Measurements from ENCODE around the gene IRS1.

IRS1 gene

GRCh38 chr2:226760412-226761194, 39.0 kb downstream of the IRS1 start:
- in situ Hi-C loops (cut with MboI; ENCODE audit: low sequenced_read_pairs): no loop called here

- in situ Hi-C loops (cut with MboI; ENCODE audit: low sequenced_read_pairs): no loop called here
Measured at GRCh38 chr2:226759768-226760167, 39.9 kb downstream of the IRS1 start.

- in situ Hi-C loops (cut with MboI; ENCODE audit: low sequenced_read_pairs): no loop called here
Measured at GRCh38 chr2:226758921-226759640, 40.5 kb downstream of the IRS1 start.

GRCh38 chr2:226756131-226756530, 43.5 kb downstream of the IRS1 start:
- in situ Hi-C loops (cut with MboI; ENCODE audit: low sequenced_read_pairs): no loop called here

- in situ Hi-C loops (cut with MboI; ENCODE audit: low sequenced_read_pairs): no loop called here
Measured at GRCh38 chr2:226755631-226756030, 44.0 kb downstream of the IRS1 start.

- in situ Hi-C loops (cut with MboI; ENCODE audit: low sequenced_read_pairs): no loop called here
Measured at GRCh38 chr2:226754821-226755604, 44.6 kb downstream of the IRS1 start.

GRCh38 chr2:226752887-226753286, 46.7 kb downstream of the IRS1 start:
- in situ Hi-C loops (cut with MboI; ENCODE audit: low sequenced_read_pairs): no loop called here

GRCh38 chr2:226747288-226747687, 52.3 kb downstream of the IRS1 start:
- in situ Hi-C loops (cut with MboI; ENCODE audit: low sequenced_read_pairs): no loop called here

GRCh38 chr2:226746196-226746800, 53.3 kb downstream of the IRS1 start:
- in situ Hi-C loops (cut with MboI; ENCODE audit: low sequenced_read_pairs): no loop called here

GRCh38 chr2:226743915-226744314, 55.7 kb downstream of the IRS1 start:
- in situ Hi-C loops (cut with MboI; ENCODE audit: low sequenced_read_pairs): no loop called here

- in situ Hi-C loops (cut with MboI; ENCODE audit: low sequenced_read_pairs): no loop called here
Measured at GRCh38 chr2:226742347-226742746, 57.3 kb downstream of the IRS1 start.

- in situ Hi-C loops (cut with MboI; ENCODE audit: low sequenced_read_pairs): no loop called here
Measured at GRCh38 chr2:226740039-226740648, 59.5 kb downstream of the IRS1 start.

- in situ Hi-C loops (cut with MboI; ENCODE audit: low sequenced_read_pairs): no loop called here
Measured at GRCh38 chr2:226739545-226740030, 60.0 kb downstream of the IRS1 start.

GRCh38 chr2:226738821-226739544, 60.6 kb downstream of the IRS1 start:
- in situ Hi-C loops (cut with MboI; ENCODE audit: low sequenced_read_pairs): no loop called here

- in situ Hi-C loops (cut with MboI; ENCODE audit: low sequenced_read_pairs): no loop called here
Measured at GRCh38 chr2:226738191-226738820, 61.3 kb downstream of the IRS1 start.

- in situ Hi-C loops (cut with MboI; ENCODE audit: low sequenced_read_pairs): no loop called here
Measured at GRCh38 chr2:226736382-226736781, 63.2 kb downstream of the IRS1 start.

- in situ Hi-C loops (cut with MboI; ENCODE audit: low sequenced_read_pairs): no loop called here
Measured at GRCh38 chr2:226733927-226734564, 65.6 kb downstream of the IRS1 start.

- in situ Hi-C loops (cut with MboI; ENCODE audit: low sequenced_read_pairs): no loop called here
Measured at GRCh38 chr2:226733189-226733858, 66.3 kb downstream of the IRS1 start.

All from hTERT RPE-1 (cell line).